Midbrain (tissue), 1 donor: Measurements from ENCODE around the gene SH3RF3.

Experiments used
- DNase-seq: peaks from one replicate; lab custom pipeline; 2025; lab: John Stamatoyannopoulos, UW

The SH3RF3 gene

DNA sequence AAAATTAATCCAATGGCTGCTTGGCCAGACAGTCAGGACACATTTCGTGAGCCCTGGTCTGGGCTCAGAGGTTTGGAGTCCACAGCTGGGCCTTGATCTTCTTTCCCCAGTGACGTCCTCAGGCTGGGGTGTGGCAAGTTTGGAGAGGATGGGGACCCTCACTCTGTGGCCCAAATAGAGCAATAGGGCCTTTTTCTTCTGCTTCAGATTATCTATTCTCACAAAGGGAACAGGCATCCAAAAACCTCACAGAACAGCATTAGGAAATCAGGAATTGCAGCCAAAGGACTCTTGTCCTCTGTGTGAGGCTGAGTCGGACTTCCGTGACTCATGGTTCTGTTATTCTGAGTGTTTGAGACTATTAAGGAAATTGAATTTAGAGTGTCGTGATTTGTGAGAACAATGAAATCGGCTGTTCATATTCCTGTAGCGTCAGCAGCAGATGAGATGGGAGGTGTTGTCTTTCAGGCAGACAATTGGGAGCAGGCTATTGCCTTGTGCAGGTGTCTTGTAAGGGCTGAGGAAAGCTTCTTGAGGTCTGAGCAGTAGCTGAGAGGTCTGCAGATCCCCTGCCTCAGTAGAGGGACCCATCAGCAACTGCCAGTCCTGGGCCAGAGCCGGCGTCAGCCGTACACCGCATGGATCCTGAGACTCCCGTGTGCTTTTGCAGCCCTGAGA is 113.8 kb downstream of the SH3RF3 start:
- no peak for DNase-seq

DNA sequence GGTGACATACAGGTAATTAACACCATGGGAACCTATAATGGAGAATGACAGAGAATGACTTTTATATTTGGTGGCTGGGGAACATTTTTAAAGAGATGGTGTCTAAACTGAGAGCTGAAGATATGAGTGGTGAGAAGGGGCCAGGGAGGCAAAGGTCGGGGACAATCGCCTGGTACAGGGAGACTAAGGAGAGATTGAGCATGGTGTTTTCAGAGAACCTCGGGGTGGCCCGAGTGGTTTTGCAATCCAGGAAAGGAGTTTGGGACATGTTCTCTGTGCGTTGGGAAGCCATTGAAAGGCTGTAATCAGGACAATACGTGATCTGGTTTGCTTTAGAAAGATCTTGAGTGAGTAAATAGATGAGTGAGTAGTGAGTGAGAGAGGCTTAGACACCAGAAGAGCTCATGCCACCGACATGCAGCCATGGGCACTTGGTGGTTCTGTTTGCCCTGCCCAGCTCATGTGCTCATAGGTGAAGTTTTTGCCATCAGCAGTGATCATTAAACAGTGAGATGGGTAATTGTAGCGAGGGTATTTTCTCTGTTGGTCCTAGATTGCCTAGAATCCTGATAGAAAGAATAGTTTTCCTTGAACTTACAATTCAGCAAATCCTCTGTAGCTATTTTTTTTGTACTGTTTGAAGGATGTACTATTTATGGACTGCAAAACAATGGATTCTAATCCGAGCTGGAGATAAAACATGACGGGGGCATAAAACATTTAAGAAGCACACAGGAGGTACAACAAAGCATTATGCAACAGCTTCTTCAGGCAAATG is 114.7 kb downstream of the SH3RF3 start:
- DNase-seq, result no peak

DNA sequence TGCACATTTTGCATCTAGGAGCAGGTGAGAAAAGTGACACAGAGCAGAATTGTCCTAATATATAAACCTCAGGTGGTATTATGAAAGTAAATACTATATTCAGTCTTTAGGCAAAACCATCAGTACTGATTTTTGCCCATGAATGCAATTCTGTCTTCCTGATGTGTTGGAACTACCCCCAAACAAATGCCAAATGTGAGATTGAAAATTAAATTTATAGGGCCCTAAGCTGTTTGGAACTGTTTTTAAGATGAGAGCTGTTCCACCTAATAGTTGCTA is 115.2 kb downstream of the SH3RF3 start:
- no peak for DNase-seq

DNA sequence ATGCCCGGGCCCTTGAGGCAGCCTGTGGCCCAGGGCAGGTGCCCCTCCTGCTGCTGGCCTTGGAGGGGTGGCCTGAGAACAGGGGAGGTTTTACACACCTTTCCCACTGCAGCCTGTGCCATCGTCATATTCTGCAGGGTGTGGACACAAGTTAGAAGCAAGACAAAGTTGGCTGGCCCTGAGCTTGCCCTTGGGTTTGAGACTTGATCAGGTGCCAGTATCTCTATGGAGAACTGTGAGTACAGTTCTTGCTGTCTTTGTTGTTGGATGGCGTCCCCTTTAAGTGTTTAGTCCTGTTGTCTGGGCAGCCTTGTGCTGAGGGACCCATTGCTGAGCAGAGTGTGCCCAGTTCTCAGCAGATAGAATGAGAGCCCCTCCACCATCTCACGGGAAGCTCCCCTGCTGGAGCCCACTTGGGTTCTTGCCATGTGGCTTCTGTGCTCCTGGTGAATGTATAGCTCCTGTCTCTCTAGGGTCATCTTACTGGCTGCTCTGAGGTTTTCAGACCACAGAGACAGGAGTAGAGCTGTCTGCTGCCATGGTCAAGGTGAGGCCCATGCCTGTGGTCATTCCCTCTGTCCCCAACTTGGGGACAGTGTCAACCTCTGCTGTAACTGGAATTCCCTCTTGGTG is 115.9 kb downstream of the SH3RF3 start:
- no peak for DNase-seq

DNA sequence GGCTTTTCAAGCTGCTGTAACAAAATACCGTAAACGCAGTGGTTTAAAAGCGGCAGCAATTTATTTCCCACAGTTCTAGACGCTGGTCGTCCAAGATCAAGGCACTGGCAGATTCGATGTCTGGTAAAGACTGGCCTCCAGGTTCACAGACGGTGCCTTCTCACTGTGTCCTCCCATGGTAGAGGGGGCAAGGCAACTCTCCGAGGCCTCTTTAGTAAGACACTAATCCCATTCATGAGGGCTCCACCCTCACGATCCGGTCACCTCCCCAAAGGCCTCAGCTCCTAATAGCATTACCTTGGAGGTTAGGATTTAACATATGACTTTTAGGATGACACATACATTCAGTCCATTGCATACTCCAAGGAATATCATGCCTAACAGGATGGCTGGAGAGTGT is 117.2 kb downstream of the SH3RF3 start:
- DNase-seq, result no peak

DNA sequence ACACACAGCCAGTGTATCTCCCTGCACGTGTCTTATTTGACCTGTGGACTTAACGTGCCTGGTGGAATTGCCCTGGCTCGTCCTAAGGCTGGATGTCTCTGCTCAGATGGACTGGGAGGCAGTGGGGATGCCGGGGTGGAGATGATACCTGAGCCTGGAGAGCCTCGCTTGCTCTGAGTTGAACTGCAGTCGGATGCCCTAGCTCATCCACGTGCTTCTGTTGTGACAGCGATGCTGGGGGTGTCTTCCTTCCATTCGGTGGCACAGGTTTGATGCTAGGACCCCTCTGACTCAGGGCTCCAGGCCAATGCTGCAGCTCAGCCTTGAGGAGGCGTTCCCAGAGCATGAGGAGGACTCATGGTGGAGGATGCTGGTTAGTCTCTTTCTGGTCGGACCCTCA is 117.6 kb downstream of the SH3RF3 start:
- no peak for DNase-seq

DNA sequence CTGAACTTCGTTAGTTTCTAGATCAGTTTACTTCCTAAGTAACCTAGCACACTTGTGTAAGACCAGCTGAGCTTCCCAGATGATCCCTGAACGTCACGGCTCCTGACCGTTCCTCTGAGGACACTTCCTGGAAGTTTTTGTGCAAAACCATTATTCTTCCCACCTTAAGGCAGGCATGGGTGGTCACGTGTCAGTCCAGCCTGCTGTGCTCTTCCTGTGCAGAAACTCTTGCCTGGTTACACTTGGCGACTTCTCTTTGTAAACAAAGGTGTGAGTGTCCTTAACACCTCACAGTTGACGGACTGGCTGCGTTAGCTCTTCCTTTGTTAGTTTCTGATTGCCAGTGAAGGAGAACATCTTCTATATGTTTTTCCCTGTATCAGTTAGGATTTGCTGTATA is 118.3 kb downstream of the SH3RF3 start:
- no peak for DNase-seq

DNA sequence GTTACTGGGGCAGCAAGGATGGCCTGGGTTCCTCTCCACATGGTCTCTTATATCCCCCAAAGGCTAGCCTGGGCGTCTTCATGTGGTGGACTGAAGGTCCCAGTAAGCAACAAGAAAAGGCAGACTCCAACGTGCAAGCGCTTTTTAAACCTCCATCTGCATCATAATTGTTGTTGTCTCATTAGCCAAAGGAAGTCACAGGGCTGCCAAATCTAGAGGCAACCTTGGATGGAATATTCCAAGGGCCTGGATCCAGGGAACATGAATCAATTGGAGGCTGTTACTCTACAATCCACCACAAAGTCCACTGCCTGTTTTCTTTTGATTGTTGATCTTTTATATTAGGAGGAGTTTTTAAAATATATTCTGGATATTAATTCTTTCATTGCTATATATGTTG is 118.8 kb downstream of the SH3RF3 start:
- DNase-seq, result peak; percentile 18

DNA sequence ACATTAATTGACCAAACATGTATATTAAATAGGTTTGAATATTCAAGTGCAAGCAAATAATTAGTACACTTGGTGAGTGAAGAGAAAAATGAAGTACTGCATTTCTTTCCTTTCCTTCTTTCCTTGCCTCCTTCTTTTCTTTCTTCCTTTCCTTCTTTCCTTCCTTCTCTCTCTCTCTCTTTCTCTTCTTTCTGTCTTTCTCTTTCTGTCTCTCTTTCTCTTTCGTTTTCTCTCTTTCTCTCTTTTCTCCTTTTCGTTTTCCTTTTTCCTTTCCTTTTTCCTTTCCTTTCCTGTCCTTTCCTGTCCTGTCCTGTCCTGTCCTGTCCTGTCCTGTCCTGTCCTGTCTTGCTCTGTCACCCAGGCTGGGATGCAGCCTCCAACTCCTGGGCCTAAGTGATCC is 119.6 kb downstream of the SH3RF3 start:
- no peak for DNase-seq

DNA sequence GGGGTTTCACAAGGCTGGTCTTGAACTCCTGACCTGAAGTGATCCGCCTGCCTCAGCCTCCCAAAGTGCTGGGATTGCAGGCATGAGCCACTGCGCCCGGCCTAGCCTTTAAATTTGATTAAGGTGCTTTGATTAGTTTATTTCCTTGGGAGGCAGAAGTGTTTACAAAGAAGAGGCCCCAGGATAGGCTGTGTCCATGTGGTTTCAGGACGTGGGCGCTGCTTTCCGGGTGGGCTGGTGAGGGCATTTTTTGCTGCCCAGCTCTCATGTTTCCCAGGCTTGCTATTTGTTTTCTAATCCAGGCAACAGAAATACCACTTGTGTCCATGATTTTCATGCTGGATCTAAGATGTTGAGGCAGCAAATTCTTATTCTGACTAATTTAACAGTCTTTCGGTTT is 124.2 kb downstream of the SH3RF3 start:
- no peak for DNase-seq

DNA sequence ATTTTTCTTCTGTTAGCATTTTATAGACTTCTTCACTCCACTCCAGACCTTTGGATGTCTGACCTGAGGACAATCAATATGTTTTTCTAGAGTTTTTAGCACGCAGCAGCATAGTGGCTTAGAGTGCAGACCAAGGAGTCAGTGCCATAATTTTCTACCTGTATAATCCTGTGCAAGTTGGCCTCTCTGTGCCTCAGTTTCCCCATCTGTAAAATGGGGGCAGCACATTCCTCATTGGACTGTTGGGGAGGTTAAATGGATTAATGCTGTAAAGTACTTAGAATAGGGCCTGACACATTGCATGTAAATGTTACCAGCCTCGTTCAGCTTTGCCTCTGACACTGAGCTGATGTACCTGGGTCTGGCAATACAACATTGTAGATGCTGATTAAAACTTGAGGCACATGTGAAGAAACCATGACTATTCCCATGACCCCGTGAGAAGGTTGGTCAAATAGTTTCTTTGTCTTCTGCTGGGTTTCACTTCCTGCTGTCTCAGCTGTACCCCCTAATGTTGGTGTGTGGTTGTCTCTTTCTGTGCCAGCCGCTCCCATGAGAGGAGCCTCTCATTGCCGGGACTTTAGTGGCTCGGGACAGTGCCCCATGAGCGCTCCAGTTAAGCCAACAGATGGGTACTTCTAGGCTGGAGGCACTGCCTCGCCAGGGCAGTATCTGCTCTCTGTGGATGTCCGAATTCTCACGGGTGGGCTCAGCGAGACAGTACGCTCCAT is 125.3 kb downstream of the SH3RF3 start:
- DNase-seq, result no peak

DNA sequence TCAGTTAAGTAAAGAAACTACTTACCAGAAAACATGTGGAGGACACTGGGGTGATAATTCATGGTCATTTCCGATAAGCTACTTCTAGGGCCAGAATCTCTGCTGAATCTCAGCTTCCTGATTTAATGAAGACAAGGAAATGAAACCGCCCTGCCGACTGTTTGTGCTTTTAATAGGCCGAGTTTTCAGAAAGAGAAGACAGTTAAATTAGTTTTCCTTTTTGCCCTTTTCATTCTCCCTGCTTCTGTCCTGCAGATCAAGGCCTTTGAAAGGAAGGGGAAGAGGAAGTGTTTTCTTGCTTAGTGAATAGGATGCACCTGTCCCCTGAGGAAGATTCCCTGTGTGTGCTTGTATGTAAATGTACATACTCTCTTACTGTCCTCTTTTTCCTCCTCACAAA is 126.6 kb downstream of the SH3RF3 start:
- peak; percentile 23 for DNase-seq

DNA sequence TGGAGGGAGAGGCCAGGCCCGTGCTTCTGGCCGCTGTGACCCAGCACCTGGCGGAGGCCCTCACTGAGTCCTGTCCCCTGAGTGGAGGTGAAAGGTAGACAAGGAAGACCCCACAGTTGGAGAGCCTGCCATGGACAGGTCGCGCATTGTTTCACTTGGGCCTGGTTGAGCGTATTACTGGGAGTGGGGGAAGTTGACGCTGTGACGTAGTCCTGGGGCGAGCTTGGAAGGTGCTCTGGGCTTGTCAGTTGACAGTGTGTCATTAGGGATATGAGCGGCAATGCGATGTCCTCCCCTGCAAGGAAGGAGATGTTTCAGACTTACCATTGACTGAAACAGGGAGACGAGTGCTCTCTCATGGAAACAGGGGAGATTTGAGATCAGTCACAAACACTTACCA is 127.1 kb downstream of the SH3RF3 start:
- DNase-seq, result no peak

DNA sequence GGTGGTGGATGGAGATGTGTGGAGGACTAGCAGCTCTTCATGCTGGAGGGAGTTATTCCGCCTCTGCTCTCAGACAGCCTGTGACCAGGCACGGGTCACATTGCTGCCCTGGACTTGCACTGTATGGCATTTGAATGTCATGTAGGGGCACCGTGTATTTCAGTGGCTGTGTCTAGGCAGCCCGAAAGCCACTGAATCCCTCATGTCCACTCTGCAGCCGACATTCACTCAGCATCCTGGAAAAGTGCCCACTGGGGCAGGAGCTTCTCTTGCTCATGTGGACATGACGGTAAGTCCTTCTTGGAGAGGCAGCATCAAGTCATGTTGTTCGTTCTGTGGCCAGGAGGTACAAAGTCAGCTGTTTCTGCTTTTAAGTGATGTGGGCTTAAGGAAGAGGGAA is 127.9 kb downstream of the SH3RF3 start:
- no peak for DNase-seq

DNA sequence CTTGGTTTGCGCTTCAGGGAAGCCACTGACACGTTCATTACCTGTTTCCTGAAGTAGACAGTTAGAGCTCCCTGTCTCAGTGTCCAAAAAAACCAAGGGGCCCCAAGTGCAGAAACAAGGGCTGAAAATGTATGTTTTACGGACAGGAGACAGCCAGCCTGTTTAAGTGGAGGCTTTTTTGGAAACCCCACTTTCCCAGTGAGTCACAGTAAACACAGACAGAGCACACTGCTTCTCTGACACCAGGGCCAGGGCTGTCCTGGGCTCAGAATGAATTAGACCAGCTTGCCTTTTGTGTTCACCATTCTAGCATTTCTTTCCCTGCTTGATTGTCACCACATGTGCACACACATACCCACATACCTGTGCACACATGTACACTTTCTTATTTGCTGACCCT is 128.6 kb downstream of the SH3RF3 start:
- DNase-seq, result no peak

DNA sequence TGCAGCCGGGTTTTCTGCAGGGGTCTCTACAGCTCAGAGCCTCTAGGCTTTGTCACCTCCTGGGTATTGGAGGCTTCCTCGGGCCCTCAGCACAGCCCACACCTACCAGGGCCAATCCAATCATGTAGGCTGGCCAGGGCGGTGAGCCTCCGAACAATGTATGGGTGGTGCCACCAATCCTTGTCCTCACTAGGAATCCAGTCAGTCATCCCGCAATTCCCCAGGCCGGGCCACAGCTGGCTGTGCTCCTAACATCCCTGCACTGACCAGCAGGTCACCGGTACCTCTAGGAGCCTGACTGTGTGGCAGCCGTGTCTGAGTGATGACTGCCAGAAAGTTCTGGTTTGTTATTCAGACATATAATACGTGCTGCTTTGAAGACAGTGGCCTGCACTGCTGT is 129.4 kb downstream of the SH3RF3 start:
- no peak for DNase-seq

DNA sequence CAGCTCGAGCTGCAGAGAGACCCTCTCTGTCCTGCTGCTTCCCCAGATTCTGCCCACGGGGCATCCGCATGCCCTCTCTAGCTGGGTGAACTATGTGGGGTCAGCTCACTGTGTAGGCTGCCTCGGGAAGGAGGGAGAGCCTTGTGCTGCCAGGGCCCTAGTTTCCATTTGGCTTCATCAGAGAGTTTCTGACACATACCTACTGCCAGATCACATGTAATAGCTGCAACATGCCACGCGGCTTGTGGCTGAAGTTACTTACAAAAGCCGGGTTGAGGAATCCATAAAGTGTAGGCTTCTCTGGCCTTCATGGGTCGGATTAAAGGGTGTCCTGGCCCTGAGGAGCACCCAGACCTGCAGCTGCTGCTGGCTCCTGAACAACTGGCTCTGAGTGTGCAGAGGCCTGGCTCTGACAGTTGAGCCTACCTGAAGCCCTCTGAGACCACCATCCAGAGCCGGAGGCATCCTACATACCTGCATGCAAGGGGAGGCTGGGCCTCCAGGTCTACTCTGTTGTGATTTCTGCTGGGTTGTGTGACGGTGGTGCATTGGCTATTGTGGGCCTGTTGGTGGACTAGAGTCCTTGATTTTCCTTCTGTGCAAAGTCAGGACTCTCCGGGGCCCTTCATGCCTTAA is 130.0 kb downstream of the SH3RF3 start:
- no peak for DNase-seq

DNA sequence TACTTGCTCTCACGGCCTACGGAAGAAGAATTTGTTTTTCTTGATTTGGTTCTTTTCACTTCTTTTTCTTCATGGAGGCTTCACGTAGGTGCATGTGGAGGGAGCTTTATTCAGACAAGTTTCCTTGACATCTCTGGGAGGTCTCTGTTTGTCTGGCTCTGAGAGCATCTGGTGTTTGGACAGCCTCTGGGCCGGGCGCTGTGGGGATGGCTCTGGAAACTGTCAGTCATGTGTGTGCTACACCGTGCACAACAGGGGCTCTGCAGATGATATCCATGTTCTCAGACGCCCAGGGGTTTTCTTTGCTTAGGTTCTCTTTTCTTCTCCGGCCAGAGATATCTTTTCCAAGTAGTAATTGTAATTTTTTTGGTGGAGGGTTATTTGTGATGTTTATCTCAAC is 130.7 kb downstream of the SH3RF3 start:
- DNase-seq, result no peak

DNA sequence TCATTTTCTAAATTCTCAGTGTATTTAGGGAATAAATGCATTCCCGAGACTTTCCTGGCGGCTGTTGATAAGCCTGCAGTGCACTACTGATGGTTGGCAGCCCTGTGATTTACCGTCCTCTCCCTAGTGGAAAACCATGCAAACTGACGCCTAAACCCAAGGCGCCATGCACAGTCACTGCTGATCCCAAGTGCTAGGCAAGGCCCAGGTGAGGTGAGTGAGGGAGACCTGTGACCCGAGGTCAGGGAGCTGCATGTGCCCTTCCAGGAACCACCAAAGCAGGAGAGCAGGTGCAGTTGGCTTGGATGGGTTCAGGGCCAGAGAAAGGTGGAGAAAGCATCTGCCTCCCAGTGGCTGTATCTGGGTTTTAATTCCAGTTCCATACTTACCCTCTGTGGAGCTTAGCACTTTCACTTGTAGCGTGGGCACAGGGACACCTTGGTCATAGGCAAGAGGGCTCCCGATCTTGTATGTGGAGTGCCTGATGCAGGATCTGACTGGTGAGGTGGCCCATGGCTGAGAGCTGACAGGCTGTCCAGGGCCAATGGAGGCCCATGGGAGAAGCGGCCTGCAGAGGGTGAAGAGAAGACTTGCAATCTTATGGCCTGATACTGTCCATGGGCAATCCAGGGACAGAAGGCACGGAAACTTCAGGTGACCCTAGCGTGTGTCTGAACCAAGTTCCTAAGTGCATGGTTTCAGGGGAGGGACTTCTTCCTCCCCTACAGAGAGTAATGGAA is 131.3 kb downstream of the SH3RF3 start:
- DNase-seq, result no peak

DNA sequence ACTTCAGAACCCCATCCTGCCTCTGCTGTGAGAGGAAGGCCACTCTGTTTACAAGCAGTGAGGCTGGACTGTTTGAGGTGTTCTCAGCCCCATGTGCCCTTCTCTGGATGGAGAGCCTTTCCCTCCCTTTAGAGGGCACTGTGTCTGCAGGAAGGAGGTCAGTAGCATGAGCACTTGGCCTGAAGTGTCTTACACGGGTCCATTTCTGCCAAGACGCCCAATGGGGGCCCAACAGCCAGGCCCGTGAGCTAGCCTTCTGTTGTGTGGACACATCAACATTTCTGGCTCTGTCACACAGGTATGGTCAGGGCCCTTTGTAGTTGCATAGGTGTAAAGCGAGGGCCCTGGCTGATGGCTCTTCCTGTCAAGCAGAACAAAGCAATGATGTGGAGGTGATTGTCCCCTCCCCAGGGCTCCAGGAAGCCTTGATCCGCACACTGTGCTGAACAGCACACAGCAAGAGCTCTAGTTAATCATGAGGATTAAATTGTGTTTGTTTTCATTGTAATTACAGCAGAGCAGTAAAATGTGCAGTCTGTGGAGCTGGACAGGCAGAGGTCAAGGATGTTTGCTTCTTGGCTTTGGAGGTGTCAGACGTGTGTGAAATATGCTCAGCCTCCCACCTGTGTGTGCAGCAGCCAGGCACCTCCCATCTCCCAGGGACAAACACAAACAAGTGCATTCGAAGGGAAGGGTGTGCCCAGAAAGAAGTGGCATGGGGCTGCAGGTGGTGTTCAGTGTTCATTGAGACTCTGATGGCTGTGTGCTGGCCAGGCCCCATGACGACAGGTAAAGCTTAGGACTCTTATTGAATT is 132.1 kb downstream of the SH3RF3 start:
- no peak for DNase-seq
